OCI-LY7 (cell line): ENCODE data around the gene GCAT. TPM values are rescaled to one million over a fixed set of nuclear protein-coding genes. Genes with fewer than 3 reads are reported as not detected.

Experiments
- BruUV-seq: library from RNA; stranded (reverse); fragments of 400-500 nt; replicated peaks from 2 replicates; lab custom pipeline; 2021; lab: Mats Ljungman, UMichigan
- CTCF ChIA-PET: fragments of 300-600 bp; sonication (Branson Sonifier 250); formaldehyde crosslinking; loops from one replicate; lab custom pipeline; 2022; ENCODE audit warnings: antibody characterized with exemption; ENCODE audit not compliant: unreplicated experiment; lab: Charles Lee
- POLR2A ChIA-PET: fragments of 300-600 bp; sonication (Branson Sonifier 250); formaldehyde crosslinking; loops from one replicate; lab custom pipeline; 2022; ENCODE audit warnings: antibody characterized with exemption; lab: Charles Lee
- DNase-seq: peaks from one replicate; pipeline ENCODE4 v3.0.0-alpha.2; 2015; ENCODE audit warnings: low spot score
- H2AFZ ChIP-seq: fragments of 200-600 bp; sonication (generic), shearing (Covaris generic); 2 replicates; pipeline ENCODE4 v1.6.1; 2014; ENCODE audit warnings: mild to moderate bottlenecking, antibody characterized with exemption, low read length, moderate library complexity
- H3K27ac ChIP-seq: fragments of 200-600 bp; sonication (generic); 2 replicates; pipeline ENCODE4 v1.5.1; 2014; ENCODE audit warnings: mixed run types, low read depth, mild to moderate bottlenecking, moderate library complexity, low read length, inconsistent platforms; ENCODE audit not compliant: poor library complexity, severe bottlenecking
- H3K36me3 ChIP-seq: fragments of 200-600 bp; sonication (generic); 2 replicates; pipeline ENCODE4 v1.6.1; 2014; ENCODE audit warnings: mild to moderate bottlenecking, antibody characterized with exemption, low read length, moderate library complexity, mixed read lengths; ENCODE audit not compliant: insufficient read depth
- H3K4me1 ChIP-seq: fragments of 200-600 bp; sonication (generic); 2 replicates; pipeline ENCODE4 v1.5.1; 2014; ENCODE audit warnings: mild to moderate bottlenecking, low read length; ENCODE audit not compliant: insufficient read depth, poor library complexity, severe bottlenecking
- H3K4me2 ChIP-seq: fragments of 200-600 bp; sonication (generic); 2 replicates; pipeline ENCODE4 v1.6.1; 2014; ENCODE audit warnings: mild to moderate bottlenecking, low read length
- H3K4me3 ChIP-seq: fragments of 200-600 bp; sonication (generic); 2 replicates; pipeline ENCODE4 v1.5.1; 2014; ENCODE audit warnings: mild to moderate bottlenecking, low read depth, low read length; ENCODE audit not compliant: poor library complexity, severe bottlenecking
- H3K79me2 ChIP-seq: fragments of 200-600 bp; sonication (generic); 2 replicates; pipeline ENCODE4 v1.6.1; 2016; ENCODE audit warnings: low read depth, mild to moderate bottlenecking, low read length, moderate library complexity, mixed read lengths; ENCODE audit not compliant: insufficient read depth
- H3K9me2 ChIP-seq: fragments of 200-600 bp; sonication (generic); 2 replicates; pipeline ENCODE4 v1.6.1; 2016; ENCODE audit warnings: mild to moderate bottlenecking, low read length, mixed read lengths; ENCODE audit not compliant: insufficient read depth
- H3K9me3 ChIP-seq: fragments of 200-600 bp; sonication (generic); 2 replicates; pipeline ENCODE4 v1.6.1; 2014; ENCODE audit warnings: mild to moderate bottlenecking, mixed run types, low read length, mixed read lengths
- H4K20me1 ChIP-seq: fragments of 200-600 bp; sonication (generic); 2 replicates; pipeline ENCODE4 v1.6.1; 2014; ENCODE audit warnings: mild to moderate bottlenecking, antibody characterized with exemption, low read length, moderate library complexity, mixed read lengths; ENCODE audit not compliant: insufficient read depth
- CTCF ChIP-seq: fragments of 200-600 bp; sonication (generic); conservative IDR thresholded peaks from 2 replicates; pipeline ENCODE4 v1.5.1; 2014; ENCODE audit warnings: mild to moderate bottlenecking, antibody characterized with exemption, low read length, moderate library complexity, mixed read lengths
- EZH2phosphoT487 ChIP-seq: fragments of 200-600 bp; sonication (generic); IDR thresholded peaks from 2 replicates; pipeline ENCODE4 v1.6.1; 2018; ENCODE audit warnings: low read depth, borderline replicate concordance, mild to moderate bottlenecking, mixed run types, antibody characterized with exemption, low read length, moderate library complexity, mixed read lengths
- intact Hi-C: fragments of 100-400 bp; cut with micrococcal nuclease; formaldehyde crosslinking; loops from one replicate; pipeline ENCODE4 v1.10.0; 2022; ENCODE audit not compliant: unreplicated experiment
- total RNA-seq, 2 experiments: library from RNA; depleted of rRNA in 1 of 2; stranded (reverse); fragments of >200 nt in 1 of 2; shearing (Covaris generic) in 1 of 2; gene quantifications; 2 replicates each; pipeline ENCODE4 v1.2.3, GENCODE V29; 2014 to 2022

GCAT gene
- total RNA-seq, 2 experiments from 2014 or later = 14.6 to 17.3 TPM

- POLR2A ChIA-PET = no interaction called here
- no TSS peak for BruUV-seq
Observed at GRCh38 chr22:37804881-37805809, 2.6 kb upstream of the GCAT start.

GRCh38 chr22:37805810-37806277 lies 1.9 kb upstream of the GCAT start:
- CTCF ChIA-PET = no interaction called here
- intact Hi-C loops = loop anchor here (2.0 to 5.0 kb wide), 2 partner anchors 29 to 59 kb away; no protein-coding TSS in a partner anchor
- H3K9me3 ChIP-seq = no peaks in the 10 kb centered on the region
- DNase-seq = no peak
- no peak overlapping the region for H3K4me2 ChIP-seq
- no peak overlapping the region for H3K4me3 ChIP-seq
- H3K4me1 ChIP-seq = peaks cover 19% of the 10 kb centered on the region
- POLR2A ChIA-PET = interaction anchor here (0.6 kb wide), 1 partner anchor 38 kb away, joined by 3 read pairs; the partner anchor contains the start of gene ANKRD54
- no TSS peak for BruUV-seq
- H3K9me2 ChIP-seq = no peaks in the 10 kb centered on the region
- no peaks in the 10 kb centered on the region for H4K20me1 ChIP-seq
- H2AFZ ChIP-seq = no peak overlapping the region
- no peaks in the 10 kb centered on the region for H3K79me2 ChIP-seq
- H3K36me3 ChIP-seq = no peaks in the 10 kb centered on the region
- H3K27ac ChIP-seq = no peak overlapping the region
- no peak for TF ChIP-seq CTCF
- no peak for TF ChIP-seq EZH2phosphoT487

More at GRCh38 chr22:37804881-37805809, 2.6 kb upstream of the GCAT start:
- Histone ChIP-seq H3K4me3 (no peak overlapping the region), H3K79me2 (no peaks in the 10 kb centered on the region), H3K36me3 (no peaks in the 10 kb centered on the region), H3K9me2 (no peaks in the 10 kb centered on the region), H4K20me1 (no peaks in the 10 kb centered on the region), H3K9me3 (no peaks in the 10 kb centered on the region), H3K4me1 (peaks cover 19% of the 10 kb centered on the region), H3K4me2 (no peak overlapping the region), H2AFZ (no peak overlapping the region), H3K27ac (no peak overlapping the region)
- CTCF ChIA-PET = no interaction called here
- intact Hi-C loops = loop anchor here (5.0 kb wide), 1 partner anchor 58 kb away; no protein-coding TSS in a partner anchor
- DNase-seq = no peak
- TF ChIP-seq EZH2phosphoT487 (no peak), CTCF (no peak)
